Loucy (cell line): ENCODE measurements around the gene THBS4.

Source experiments
- CTCF ChIP-seq: fragments of 200-600 bp; sonication (generic); conservative IDR thresholded peaks from 2 replicates; pipeline ENCODE4 v1.5.1; 2014; ENCODE audit warnings: mild to moderate bottlenecking, antibody characterized with exemption, low read length
- EZH2phosphoT487 ChIP-seq: fragments of 200-600 bp; IDR thresholded peaks from 2 replicates; pipeline ENCODE4 v1.6.1; 2018; ENCODE audit warnings: antibody characterized with exemption, mild to moderate bottlenecking, moderate library complexity, borderline replicate concordance

GRCh38 chr5:80125962-80126480 lies 90.9 kb downstream of the THBS4 start:
- TF ChIP-seq CTCF (no peak), EZH2phosphoT487 (no peak)
